GM19395 (cell line): ENCODE results near the gene GTF3C1.
"Not testable (repeated sequence)": the region's sequence is repeated elsewhere in the genome, so short reads cannot be mapped to it uniquely, and the experiment has no call there.

Experiments used
- ATAC-seq: cut with Tn5 transposase; IDR thresholded peaks from one replicate; pipeline ENCODE4 v1.9.1; 2021; ENCODE audit warnings: mild to moderate bottlenecking, moderate library complexity; ENCODE audit not compliant: unreplicated experiment

GTF3C1 gene

DNA sequence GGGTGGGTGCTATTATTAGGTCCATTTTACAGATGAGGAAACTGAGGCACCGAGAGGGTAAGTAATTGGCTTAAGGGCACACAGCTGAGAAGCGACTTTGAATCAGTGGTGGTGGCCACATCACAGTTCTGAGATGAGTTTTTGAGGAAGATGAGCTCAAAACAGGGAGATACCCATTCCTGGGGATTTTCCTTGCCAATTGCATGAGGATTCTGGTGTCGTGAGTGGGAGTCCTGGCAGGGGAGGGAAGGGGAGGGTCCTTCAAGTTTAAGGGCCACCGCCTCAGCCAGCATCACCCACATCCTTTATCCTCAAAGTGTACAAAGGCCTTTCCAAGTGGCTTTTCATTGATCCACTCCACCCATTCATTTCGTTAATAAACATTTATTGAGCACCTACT is 102.4 kb downstream of the GTF3C1 start:
- no peak for ATAC-seq

DNA sequence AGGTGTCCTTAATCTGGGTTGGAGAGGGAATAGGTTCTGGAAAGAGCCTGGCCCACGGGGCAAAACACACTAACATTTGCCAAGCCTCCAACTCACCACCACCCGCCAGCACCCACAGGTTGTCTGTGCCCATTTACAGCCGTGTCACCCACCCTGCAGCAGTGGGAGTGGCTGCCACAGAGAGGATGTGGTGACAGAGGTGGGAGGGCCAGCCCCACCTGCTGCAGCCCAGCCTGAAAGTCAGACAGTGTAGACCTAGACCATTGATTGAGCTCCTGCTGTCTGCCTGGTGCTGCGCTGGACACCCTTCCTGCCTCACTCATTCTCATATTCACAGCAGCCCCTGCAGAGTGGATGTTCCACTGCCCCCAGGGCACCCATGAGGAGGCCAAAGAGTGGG is 103.0 kb downstream of the GTF3C1 start:
- ATAC-seq: no peak

DNA sequence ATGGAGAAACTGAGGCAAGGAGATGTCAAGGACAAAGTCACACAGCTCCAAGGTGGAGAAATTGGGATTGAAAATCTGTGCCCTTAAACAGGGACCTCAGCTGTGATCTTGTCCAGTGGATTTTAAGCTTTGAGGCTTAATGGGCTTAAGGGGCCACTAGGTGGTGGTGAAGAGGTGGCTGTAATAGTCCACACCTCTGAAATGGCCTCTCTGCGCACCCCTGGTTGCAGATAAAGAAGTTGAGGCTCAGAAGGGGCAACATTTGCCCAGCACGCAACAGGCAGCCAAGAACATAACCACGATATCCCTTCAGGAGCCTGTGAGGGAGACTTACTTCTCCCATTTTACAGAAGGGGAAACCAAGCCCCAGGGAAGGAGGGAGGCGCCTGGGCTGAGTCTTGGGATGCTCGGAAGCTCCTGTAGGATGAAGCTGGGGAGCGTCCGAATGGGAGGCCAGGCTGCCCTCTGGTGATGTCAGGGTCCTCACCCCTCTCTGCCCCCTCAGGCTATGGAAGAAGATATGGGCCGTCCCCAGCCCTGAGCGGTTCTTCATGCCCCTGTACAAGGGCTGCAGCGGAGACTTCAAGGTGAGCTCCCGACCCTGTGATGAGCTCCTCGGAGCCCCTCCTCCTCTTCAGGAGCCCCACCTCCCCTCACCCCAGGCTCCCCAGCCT is 104.1 kb downstream of the GTF3C1 start:
- ATAC-seq: no peak

DNA sequence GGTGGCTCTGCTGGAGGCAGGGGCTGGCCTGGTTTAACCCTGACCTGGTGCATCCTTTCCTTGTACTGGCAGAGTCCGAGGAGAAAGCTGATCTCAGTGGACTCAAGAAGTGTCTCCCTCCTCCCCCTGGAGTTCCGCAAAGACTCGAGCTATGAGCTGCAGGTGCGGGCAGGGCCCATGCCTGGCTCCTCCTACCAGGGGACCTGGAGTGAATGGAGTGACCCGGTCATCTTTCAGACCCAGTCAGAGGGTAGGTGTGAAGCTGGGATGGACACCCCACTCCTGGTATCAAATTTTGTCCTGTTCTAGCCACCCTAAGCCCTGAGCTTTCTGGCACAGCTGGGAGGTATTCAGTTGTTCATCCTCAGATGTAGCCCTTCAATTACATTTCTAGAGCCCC is 105.2 kb downstream of the GTF3C1 start:
- no peak for ATAC-seq

DNA sequence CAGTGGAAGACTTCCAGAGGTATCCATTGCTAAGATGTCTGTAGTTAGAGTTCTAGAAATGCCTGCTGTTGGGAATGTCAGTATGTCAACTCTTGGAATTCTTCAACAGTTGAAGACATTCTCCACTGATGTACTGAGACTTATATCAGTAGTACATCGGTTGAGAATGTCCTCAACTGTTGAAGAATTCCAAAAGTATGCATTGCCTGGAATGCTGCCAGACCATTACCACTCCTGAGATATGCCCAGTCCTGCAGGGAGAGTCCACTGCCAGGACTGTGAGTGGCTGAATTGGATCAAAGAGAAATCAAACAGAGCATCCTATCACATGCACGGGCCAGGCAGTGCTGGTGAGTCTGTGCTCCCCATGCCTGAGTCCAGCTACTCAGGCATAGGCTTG is 105.7 kb downstream of the GTF3C1 start:
- ATAC-seq: no peak

DNA sequence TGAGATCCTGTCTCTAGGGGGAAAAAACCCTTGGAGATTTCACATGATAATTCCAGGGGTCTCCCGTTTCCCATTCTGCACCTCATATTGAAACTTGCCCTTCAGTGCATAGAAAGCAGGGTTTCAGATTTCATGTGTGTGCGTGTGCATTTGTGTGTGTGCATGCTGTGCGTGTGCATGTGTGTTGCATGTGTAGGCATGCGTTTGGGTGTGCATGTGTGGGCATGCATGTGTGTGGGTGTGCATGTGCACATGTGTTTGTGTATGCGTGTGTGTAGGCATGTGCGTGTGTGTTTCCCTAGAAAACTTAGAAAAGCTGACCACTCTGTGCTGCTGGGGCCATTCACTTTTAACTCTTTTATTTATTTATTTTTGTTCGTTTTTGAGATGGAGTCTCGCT is 107.7 kb downstream of the GTF3C1 start:
- no peak for ATAC-seq

DNA sequence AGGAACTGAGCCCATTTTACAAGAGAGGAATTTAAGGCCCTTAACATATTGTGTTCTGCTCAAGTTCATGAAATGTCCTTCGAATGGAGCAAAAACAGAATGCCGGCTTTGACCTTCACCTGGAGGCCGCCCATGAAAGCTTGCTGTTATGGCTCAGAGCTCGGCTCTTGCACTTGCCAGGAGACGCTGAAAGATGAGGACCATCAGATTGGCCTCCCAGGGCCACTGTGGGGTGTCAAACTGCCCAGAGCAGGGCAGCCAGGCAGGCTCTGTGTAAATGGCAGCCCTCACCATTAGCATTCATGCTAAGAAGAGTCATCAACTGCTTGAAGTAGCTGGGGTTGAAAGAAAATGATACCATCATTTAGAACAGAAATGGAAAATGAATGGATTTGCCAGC is 108.4 kb downstream of the GTF3C1 start:
- no peak for ATAC-seq

DNA sequence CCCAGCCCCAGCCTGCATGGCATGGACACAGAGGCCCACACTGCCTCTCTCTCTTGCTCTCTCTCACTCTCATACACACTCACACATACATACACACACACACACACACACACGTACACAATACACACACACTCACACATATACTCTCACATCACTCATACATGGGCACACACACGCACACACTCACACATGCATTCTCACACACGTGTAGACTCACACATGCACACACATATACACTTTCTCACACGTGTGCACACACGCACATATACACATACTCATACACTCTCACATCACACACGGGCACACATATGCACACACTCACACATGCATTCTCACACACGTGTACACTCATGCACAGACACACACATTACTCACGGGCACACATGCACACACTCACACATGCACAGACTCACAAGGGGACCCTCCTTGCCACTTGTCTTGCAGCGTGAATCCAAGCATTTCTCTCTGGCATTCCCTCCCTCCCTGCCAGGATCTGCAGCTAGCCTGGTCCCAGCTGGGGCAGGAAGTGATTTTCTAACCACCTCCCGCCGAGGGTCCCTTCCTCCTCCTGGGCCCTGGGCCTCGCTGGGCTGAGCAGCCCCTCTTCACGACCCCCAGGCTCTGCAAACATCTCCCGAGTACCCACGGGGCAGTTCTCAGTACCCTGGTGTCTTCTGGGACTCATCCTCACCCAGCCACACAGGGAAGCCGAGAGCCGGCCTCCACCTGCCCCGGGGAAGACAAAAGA is 110.3 kb downstream of the GTF3C1 start:
- ATAC-seq: no peak

DNA sequence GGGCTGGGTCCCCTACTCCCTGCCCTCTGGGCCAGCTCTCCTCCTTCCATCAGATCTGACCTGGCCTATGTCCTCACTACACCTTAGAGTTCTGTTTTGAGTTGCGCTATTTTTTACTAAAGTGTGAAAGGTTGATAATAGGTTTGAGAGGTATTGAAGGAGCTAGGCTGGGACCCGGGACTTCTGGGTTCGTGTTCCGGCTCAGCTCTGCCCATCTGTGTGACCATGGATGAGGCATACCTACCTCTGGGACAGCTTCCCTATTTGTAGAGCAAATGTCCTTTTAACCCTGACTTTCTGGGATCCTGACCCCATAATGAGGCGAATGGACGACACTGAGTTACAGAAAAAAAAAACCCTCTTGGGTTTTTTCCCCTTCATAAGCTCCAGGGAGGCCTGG is 111.8 kb downstream of the GTF3C1 start:
- no peak for ATAC-seq

DNA sequence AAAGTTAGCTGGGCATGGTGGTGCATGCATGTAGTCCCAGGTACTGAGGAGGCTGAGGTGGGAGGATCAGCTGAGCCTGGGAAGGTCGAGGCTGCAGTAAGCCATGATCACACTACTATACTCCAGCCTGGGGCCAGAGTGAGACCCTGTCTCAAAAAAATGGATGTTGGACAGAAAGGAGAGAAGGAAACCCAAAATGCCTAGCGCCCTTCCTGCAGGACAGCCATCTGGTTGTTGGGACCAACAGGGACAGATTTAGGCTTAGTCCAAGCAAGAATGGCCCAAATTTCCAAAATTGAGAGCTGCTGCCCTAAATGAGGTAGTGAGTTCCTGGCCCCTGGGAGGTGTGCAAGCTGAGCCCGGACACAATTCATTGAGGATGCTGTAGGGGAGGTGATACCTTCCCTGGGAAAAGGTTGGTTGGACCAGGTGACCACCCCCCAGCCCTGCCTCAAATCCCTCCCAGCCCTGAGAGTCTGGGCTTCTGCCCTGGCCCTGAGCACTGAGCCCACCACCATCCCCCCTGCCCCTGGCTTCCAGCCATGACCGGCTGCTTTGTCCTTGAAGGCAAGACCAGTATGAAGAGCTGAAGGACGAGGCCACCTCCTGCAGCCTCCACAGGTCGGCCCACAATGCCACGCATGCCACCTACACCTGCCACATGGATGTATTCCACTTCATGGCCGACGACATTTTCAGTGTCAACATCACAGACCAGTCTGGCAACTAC is 112.6 kb downstream of the GTF3C1 start:
- no peak for ATAC-seq

DNA sequence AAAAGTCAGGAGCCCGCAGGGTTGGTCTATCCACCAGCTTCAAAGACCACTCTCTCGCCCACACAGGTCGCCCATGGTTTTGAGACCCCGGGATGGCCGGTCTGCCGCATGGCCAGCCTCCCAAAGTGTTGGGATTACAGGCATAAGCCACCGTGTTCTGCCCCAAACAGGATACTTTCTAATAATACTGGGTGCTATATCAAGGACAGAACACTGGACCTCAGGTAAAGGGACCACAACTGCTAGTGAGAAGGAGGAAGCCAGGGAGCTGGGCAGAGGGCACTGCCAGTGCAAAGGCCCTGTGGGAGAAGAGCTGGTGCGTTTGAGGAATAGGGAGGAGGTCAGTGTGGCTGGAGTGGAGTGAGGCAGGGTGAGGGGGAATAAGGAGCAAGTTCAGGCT is 113.6 kb downstream of the GTF3C1 start:
- ATAC-seq: no peak

DNA sequence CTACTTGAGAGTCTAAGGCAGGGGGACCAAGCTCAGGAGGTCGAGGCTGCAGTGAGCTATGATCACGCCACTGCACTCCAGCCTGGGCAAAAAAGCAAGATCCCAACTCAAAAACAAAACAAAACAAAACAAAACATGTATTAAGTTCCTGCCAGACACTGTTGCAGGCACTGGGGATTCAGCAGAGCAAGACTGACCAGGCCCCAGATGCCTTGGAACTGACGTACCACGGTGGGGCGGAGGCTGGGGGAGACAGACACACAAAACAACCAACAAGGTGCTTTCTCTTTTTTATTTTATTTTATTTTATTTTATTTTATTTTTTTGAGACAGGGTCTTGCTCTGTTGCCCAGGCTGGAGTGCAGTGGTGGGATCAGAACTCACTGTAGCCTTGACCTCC is 114.6 kb downstream of the GTF3C1 start:
- not testable (repeated sequence) for ATAC-seq

DNA sequence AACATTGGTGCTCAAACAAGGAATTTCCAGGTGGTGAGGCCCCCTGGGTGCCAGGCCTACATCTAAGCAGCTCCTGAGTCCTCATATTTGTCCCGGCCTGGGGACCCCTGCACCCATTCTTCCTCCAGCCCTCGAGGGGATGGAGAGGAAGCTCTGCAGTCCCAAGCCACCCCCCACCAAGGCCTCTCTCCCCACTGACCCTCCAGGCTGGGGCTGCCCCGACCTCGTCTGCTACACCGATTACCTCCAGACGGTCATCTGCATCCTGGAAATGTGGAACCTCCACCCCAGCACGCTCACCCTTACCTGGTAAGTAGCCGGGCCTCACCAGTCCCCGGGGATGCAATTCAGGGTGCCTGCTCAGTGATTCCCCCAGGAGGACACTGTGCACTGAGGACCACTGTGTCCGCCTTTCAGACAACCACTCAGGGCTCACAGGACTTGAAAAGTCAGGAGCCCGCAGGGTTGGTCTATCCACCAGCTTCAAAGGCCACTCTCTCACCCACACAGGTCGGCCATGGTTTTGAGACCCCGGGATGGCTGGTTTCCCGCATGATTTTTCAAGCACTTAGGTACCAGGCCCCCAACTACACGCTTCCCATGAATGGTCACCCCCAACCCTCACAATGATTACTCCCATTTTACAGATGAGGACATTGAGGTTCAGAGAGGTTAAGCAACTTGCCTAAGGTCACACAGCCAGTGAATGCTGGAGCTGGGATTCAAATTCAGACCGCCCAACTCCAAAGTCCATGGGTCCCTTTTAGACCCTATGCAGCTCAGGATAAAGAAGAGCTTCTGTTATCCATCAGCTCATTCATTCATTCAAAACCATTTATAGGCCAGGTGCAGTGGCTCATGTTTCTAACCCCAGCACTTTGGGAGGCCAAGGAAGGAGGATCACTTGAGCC is 115.3 kb downstream of the GTF3C1 start:
- ATAC-seq: no peak

DNA sequence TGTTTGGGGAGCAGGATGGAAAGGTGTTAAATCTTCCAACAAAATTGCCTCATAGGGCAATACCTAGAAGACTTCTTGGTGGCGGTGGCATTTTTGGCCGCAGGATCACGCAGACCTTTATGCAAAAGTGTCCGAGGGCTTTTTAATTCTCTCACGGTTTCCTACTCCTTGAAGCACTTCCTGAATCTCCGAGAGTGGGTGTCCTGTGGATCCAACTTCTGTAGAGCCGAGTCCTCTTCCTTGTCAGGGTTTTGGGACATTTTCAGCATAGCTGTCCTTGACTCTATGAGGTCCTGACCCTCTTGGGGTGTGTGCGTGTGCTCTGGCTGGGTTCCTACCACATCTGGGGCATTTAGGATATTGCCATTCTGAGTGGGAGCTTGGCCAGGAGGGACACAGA is 116.1 kb downstream of the GTF3C1 start:
- no peak for ATAC-seq

DNA sequence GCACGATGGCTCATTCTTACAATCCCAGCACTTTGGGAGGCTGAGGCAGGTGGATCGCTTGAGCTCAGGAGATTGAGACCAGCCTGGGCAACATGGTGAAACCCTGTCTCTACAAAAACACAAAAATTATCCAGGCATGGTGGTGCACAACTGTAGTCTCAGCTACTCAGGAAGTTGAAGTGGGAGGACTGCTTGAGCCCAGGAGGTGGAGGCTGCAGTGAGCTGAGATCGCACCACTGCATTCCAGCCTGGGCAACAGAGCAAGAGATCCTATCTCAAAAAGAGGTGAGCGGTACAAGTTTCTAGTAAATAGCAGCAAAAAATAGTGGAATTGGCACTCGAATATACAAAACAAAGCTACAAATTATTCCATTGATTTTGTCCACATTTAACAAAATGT is 116.5 kb downstream of the GTF3C1 start:
- not testable (repeated sequence) for ATAC-seq

DNA sequence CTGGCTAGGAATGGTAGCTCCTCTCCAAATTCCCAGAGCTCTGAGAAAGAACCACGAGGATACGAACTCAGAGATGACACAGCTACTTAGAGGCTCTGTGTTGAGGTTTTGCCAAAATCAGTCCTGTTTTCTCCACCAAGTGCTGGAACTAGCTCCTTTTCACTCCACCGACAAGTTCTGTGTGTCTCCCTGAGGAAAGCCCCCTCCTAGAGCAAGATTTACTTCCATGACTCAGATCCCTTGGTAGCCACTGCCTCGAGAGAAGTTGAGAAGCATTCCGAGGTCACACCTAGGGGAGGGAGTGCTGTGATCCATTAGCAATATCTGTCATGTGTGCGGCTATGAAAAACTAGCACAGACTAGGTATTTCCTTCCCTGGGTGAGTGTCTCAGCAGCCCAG is 117.2 kb downstream of the GTF3C1 start:
- no peak for ATAC-seq

DNA sequence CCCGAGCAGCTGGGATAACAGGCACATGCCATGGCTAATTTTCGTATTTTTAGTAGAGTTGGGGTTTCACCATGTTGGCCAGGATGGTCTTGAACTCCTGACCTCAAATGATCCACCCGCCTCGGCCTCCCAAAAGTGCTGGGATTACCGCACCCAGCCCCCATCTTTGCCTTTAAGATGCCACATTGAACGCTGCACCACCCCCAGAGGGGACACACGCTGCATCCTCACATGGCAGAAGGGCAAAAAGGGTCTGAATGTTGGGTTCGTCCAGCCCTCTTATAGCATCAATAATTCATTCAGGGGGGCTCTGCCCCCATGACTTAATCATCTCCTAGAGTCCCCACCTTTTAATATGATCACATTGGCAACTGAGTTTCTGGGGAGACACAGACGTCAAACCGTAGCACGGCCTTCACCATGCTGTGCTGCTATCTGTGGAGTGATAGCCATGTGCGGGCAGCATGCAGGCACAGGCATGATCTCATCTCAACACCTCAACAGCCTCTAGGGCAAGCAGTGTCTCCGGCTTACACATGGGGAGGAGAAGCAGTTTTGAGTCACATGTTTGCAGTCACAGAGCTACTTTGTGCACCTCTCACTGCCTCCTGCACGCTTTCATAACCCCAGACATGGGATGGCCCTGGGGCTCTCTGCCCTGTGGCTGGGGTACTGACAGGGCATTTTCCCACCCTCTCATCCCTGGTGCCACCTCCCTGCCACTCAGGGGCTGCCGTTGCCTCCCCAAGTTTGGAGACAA is 117.8 kb downstream of the GTF3C1 start:
- ATAC-seq: no peak

DNA sequence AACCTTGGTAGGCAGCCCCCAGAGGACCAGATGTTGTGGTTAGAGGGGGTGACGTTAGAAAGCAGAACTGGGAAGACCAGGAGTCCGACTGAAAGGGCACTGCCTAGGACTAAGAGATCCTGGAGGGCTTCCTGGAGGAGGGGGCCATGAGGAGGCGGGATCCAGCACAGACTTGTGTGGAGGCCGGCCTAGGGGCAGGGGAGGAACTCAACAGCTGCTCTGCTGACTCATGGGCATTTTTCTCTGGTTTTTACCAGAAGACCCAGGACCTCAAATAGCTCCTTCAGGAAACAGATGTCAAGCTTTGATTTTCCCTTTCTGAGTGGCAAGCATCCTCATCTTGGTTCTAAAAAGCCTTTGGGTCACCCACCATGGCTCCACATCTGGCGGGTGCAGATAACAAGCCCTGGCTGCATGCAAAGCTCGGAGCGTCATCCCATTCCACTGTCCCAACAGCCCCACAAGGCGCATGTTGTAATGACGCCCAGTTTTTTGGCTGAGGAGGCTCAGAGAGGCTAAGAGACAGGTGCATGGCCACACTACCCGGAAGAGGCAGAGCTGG is 118.7 kb downstream of the GTF3C1 start:
- peak; percentile 29 for ATAC-seq

DNA sequence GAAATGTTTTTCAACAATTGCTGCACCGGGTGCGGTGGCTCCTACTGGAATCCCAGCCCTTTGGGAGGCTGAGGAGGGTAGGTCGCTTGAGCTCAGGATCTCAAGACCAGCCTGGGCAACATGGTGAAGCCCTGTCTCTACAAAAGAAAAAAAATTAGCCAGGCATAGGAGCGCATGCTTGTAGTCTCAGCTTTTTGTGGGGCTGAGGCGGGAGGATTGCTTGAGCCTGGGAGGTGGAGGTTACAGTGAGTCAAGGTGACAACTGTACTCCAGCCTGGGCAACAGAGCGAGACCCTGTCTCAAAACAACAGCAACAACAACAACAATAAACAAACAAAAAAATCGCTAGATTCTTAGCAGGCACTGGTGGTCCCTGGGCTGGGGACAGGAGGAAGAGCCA is 119.2 kb downstream of the GTF3C1 start:
- no peak for ATAC-seq

DNA sequence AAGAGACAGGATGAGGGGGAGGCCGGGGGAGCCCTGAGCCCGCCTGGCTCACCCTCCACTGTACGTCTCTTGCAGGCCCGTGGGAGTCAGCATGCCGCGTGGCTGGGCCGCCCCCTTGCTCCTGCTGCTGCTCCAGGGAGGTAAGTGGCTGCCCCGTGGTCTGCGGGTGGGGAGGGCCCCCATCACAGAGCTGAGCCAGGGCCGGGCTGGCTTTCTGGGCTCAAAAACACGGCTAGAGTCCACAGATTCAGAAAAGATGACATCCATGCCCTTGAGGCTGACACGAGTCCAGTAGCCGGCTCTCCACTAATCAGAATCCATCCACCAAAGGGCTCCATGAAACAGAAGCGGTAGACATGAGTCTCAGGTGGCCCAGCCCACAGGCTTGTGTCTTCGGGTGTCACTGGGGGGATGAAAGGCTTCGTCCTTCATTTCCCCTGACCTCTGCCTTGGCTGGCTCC is 119.7 kb downstream of the GTF3C1 start:
- ATAC-seq: no peak
